Transverse colon (tissue), 3 donors: Measurements from ENCODE around the gene DNAJB6.

ENCODE experiments used
- CTCF ChIP-seq, 5 experiments: fragments of 200-600 bp in 3 of 5; fragments of 450-650 bp in 2 of 5; sonication (generic) in 3 of 5; IDR thresholded peaks; 1 replicate in 2 of 5; 2 replicates in 3 of 5; pipeline ENCODE4 v1.5.1; 2016 to 2017; ENCODE audit warnings: antibody characterized with exemption in 5 of 5, inconsistent platforms in 3 of 5, mild to moderate bottlenecking in 2 of 5, moderate library complexity in 1 of 5
- POLR2A ChIP-seq: fragments of 450-650 bp; IDR thresholded peaks from one replicate; pipeline ENCODE4 v1.6.1; 2016; ENCODE audit warnings: antibody characterized with exemption, mild to moderate bottlenecking, moderate library complexity

DNA sequence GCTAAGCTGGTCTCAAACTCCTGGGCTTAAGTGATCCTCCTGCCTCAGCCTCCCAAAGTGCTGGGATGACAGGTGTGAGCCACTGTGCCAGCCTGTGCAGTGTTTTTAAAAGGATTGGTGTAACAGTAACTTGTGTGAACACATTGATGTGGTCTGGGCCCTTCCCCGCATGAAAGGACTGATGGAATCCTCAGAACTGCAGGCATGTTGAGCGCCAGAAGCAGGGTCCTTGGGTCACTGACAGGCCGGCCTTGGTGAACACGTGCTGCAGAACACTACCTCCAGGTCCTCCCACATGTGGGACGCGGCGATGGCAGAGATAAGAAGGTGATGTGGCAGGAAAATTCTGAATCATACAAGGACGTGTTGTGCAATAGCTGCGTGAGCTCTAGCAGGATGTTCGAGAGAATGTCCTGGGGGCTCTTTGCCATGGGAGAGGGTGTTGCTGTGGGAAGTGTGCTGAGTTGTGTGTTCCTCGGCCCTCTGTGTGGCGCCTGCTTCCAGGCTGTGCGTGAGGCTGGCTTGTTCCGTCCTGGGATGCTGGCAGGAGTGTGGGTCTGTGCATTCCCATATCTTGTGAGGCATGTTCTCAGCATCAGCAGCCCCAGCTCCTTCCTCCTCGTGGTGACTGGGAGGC lies 68.2 kb downstream of the DNAJB6 start:
- TF ChIP-seq CTCF (IDR thresholded peaks at IDR 0.05) = no peak
- TF ChIP-seq POLR2A = no peak
